Heart right ventricle (tissue), 16 donors: Measurements from ENCODE around the gene TSNAX. TPM values are rescaled to one million over a fixed set of nuclear protein-coding genes. Genes with fewer than 3 reads are reported as not detected.
A peak's percentile ranks its signal among the peaks of the same experiment; 100 is the strongest.

Experiments
- ATAC-seq, 8 donors: fragments of 200-7000 bp; cut with Tn5 transposase; one replicate each; pipeline ENCODE4 v1.9.1; 2020; ENCODE audit warnings: mild to moderate bottlenecking in 8 of 8, moderate library complexity in 8 of 8, moderate number of reproducible peaks in 1 of 8
- DNase-seq, 2 donors: peaks; one replicate each; pipeline ENCODE4 v3.0.0-alpha.2; 2020
- H3K27ac ChIP-seq, 10 donors: fragments of 200-600 bp; sonication (generic) in 2 of 10; one replicate each; pipeline versions ENCODE4 v1.5.0 to v1.8.0; 2020 to 2022; ENCODE audit warnings: mild to moderate bottlenecking in 3 of 10
- H3K27me3 ChIP-seq, 7 donors: fragments of 200-600 bp; one replicate each; pipeline ENCODE4 v1.8.0; 2021 to 2022; ENCODE audit warnings: mild to moderate bottlenecking in 2 of 7
- H3K36me3 ChIP-seq, 9 donors: fragments of 200-600 bp; sonication (generic) in 1 of 9; one replicate each; pipeline versions ENCODE4 v1.5.0 to v1.8.0; 2020 to 2022; ENCODE audit warnings: mild to moderate bottlenecking in 2 of 9
- H3K4me1 ChIP-seq, 9 donors: fragments of 200-600 bp; sonication (generic) in 1 of 9; one replicate each; pipeline versions ENCODE4 v1.5.0 to v1.8.0; 2020 to 2022; ENCODE audit warnings: mild to moderate bottlenecking in 4 of 9
- H3K4me3 ChIP-seq, 10 donors: fragments of 200-600 bp; sonication (generic) in 2 of 10; one replicate each; pipeline versions ENCODE4 v1.5.0 to v1.8.0; 2020 to 2022; ENCODE audit warnings: mild to moderate bottlenecking in 7 of 10, moderate library complexity in 2 of 10
- H3K9me3 ChIP-seq, 11 donors: fragments of 200-600 bp in 10 of 11; sonication (generic) in 2 of 11; one replicate each; pipeline versions ENCODE4 v1.5.0 to v1.8.0; 2013 to 2022; ENCODE audit warnings: mild to moderate bottlenecking in 2 of 11, control low read depth in 1 of 11, moderate library complexity in 1 of 11
- WGBS, 2 donors: extraction: QIAGEN DNeasy Blood & Tissue Kit; methylation state at CpG; one replicate each; pipeline ENCODE4 v1.1.7; 2013; ENCODE audit warnings: inconsistent platforms in 1 of 2; 5-methylcytosine and 5-hydroxymethylcytosine counted together
- intact Hi-C, 10 donors: fragments of 100-400 bp; cut with DNase I; formaldehyde crosslinking; loops; one replicate each; pipeline versions ENCODE4 v1.11.1 to v1.14.2; 2022
- polyA plus RNA-seq, 2 donors: library from polyadenylated mRNA; stranded (reverse); fragments of 200-250 nt; gene quantifications; one replicate each; pipeline ENCODE4 v1.2.3, GENCODE V29; 2013
- total RNA-seq, 10 donors: library from RNA; stranded (reverse); fragmentation: NEBNext Ultra II Directional in 3 of 10; extraction: Animal tissue kit (Norgen Biotek cat#: 25700) in 3 of 10; gene quantifications; one replicate each; pipeline versions ENCODE4 v1.2.1 to v1.2.4, GENCODE V29; 2021 to 2023
- TF ChIP-seq, protein P1 (sequence below), 9 donors: fragments of 200-600 bp; sonication (generic) in 2 of 9; IDR thresholded peaks; one replicate each; pipeline versions ENCODE4 v1.5.0 to v1.8.0; 2021 to 2022; ENCODE audit warnings: antibody characterized with exemption in 9 of 9, mild to moderate bottlenecking in 5 of 9, moderate library complexity in 1 of 9
- donor health status: Arrhythmogenic right ventricular cardiomyopathy.
- donor health status: ischemic (EF 13 %, LVEDD 7.1; RV severe dilation, severe dysfunction).
- donor health status: healthy with polysubstance abuse.
- donor health status: DM: no; HTN: yes; CAD: no.
- donor health status: DM: no; HTN: no; CAD: no.
- donor health status: ischemic (EF 25% LVEDD 6.9; RV normal size, moderate dysfunction).
- donor health status: ischemic (EF 25% LVEDD 5.7; RV mildly dilated, moderate dysfunction).
- donor health status: healthy.
- donor health status: DM: yes; HTN: yes; CAD: no.
- donor health status: Ischemic cardiomyopathy.
- donor health status: ischemic (EF 35%, LVEDD 5.7; RV mildly dilated, moderate dysfunction).
- donor health status: nonischemic (EF 11% LVEDD 7.7; RV severe dilation, severe dysfunction).
- donor health status: DM: yes; HTN: yes; CAD: no.
- donor health status: PGD.
- donor health status: ischemic (EF 29% LVEDD 5.4; RV normal size, mild dysfunction).
- donor health status: nonischemic (EF 23%, LVEDD 6.1; RV moderate dilation, normal function).

TSNAX gene
- total and polyA plus RNA-seq, 12 donors, result 11.8 to 37.9 (median 32.0) TPM

DNA sequence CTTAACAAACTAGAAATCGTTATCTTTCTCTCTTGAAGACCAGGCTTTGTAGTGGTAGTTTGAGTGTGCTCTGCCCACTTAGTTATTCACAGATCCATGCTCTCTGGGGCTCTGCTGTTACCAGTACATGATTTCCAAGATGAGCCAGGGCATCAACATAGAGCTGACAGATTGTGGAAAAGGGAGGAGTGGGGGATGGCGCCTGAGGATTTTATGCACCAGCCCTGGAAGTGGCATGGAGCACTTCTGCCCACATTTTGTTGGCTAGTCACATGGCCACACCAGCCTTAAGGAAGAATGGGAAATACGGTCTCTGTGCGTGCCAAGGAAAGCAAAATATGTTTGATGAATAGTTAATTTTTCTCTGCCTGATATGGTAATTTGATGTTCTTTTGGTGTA, 18.2 kb downstream of the TSNAX start:
- no peak for ATAC-seq
- TF ChIP-seq, protein P1, sequence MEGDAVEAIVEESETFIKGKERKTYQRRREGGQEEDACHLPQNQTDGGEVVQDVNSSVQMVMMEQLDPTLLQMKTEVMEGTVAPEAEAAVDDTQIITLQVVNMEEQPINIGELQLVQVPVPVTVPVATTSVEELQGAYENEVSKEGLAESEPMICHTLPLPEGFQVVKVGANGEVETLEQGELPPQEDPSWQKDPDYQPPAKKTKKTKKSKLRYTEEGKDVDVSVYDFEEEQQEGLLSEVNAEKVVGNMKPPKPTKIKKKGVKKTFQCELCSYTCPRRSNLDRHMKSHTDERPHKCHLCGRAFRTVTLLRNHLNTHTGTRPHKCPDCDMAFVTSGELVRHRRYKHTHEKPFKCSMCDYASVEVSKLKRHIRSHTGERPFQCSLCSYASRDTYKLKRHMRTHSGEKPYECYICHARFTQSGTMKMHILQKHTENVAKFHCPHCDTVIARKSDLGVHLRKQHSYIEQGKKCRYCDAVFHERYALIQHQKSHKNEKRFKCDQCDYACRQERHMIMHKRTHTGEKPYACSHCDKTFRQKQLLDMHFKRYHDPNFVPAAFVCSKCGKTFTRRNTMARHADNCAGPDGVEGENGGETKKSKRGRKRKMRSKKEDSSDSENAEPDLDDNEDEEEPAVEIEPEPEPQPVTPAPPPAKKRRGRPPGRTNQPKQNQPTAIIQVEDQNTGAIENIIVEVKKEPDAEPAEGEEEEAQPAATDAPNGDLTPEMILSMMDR (IDR thresholded peaks at IDR 0.05), result no peak

DNA sequence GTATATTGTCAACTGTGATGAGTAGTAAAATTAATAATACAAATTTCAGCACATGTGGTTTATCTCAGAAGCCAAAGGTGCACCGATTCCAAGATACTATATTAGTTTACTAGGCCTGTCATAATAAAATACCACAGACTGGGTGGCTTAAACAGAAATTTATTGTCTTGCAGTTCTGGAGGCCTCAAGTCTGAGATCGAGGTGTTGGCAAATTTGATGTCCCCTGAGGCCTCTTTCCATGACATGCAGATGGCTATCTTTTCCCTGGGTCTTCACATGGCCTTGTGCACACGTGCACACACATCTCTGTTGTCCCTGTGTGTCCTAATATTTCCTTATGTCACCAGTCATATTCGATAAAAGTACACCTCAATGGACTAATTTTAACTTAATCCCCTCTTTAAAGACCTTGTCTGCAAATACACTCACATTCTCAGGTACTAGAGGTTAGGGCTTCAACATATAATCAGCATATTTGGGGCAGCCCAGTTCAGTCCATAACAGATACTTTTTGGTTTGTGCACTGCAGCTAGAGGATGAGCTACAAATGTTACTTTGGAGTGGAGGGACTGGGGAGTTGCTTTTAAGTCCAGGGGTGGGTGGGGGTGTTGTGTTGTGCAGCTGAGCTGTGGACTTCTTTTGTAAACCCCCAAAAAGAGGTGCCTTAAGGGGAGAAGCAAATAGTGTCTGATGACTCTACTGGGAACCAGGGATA, 21.4 kb downstream of the TSNAX start:
- ATAC-seq (no peak), DNase-seq (no peak)
- intact Hi-C loops, result no loop called here
- no peaks in the 10 kb centered on the region for H3K27me3 ChIP-seq
- no peak overlapping the region for H3K27ac ChIP-seq
- no peak overlapping the region for H3K4me3 ChIP-seq
- peaks cover 0 to 65% (median 0%) of the 10 kb centered on the region in 9 donors for H3K36me3 ChIP-seq
- H3K9me3 ChIP-seq, result no peaks in the 10 kb centered on the region
- peaks cover 0 to 70% (median 25%) of the 10 kb centered on the region in 9 donors for H3K4me1 ChIP-seq
- WGBS, 2 donors, result 77 to 80% methylated on average over 4 of the region's 4 CpGs
- TF ChIP-seq, protein P1 (IDR thresholded peaks at IDR 0.05), result no peak

More for the DNA sequence above, 18.2 kb downstream of the TSNAX start:
- 85 to 90% methylated on average over 4 of the region's 4 CpGs for WGBS, 2 donors
- Histone ChIP-seq H3K4me3 (no peak overlapping the region), H3K36me3 (peaks cover 0 to 69% (median 5%) of the 10 kb centered on the region in 9 donors), H3K27ac (peak overlapping the region in 1 of 10 donors; percentile 50), H3K27me3 (no peaks in the 10 kb centered on the region), H3K4me1 (peaks cover 0 to 78% (median 35%) of the 10 kb centered on the region in 9 donors), H3K9me3 (no peaks in the 10 kb centered on the region)
- DNase-seq, result no peak
- intact Hi-C loops, result no loop called here

DNA sequence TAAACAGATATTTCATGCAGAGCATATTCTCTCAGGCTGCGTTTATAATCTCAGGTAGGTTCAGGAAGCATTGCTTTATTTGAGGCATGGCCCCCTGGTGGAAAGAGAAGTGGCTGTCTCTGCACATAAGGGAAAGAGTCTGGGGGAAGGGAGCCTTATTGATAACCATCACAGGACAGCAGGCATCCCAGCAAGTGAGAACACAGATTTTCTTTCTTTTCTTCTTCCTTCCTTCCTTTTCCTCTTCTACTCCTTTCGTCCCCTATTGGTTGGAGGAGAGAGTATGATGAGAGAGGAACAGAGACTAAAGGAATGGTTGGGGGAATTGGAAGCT, 21.9 kb downstream of the TSNAX start:
- DNase-seq (no peak), ATAC-seq (no peak)
- 52 to 53% methylated on average over 2 of the region's 2 CpGs for WGBS, 2 donors
- no peaks in the 10 kb centered on the region for H3K9me3 ChIP-seq
- intact Hi-C loops, result no loop called here
- TF ChIP-seq, protein P1 (IDR thresholded peaks at IDR 0.05), result peak in 8 of 9 donors; percentile 5 to 50 (median 41)
- H3K4me1 ChIP-seq, result peaks cover 0 to 65% (median 20%) of the 10 kb centered on the region in 9 donors
- H3K4me3 ChIP-seq, result no peak overlapping the region
- H3K27me3 ChIP-seq, result no peaks in the 10 kb centered on the region
- H3K27ac ChIP-seq, result no peak overlapping the region
- H3K36me3 ChIP-seq, result peaks cover 0 to 66% (median 0%) of the 10 kb centered on the region in 9 donors

DNA sequence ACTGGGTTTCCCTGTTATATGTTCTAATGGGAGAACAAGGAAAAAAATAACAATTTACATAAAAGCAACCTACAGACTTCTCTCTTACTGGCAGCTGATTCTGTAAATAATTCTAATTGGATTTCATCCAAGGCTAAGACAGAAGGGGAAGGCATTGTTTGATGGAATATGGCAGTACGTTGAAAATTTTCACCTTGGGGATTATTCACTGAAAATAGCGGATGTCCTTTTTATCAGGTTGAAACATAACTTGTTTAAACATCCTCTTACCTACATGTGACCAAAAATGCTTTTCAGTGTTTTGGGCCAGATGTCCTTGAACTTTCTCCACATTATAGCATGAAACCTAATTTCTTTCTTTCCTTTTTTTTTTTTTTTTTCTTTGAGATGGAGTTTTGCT, 24.9 kb downstream of the TSNAX start:
- ATAC-seq (peak in 4 of 8 donors; percentile 38 to 62 (median 42)), DNase-seq (no peak)
- TF ChIP-seq, protein P1 (IDR thresholded peaks at IDR 0.05), result no peak
- 50 to 51% methylated on average over 2 of the region's 2 CpGs for WGBS, 2 donors
- intact Hi-C loops, result no loop called here
- Histone ChIP-seq H3K4me1 (peaks cover 0 to 58% (median 22%) of the 10 kb centered on the region in 9 donors), H3K27me3 (no peaks in the 10 kb centered on the region), H3K36me3 (peaks cover 0 to 55% (median 0%) of the 10 kb centered on the region in 9 donors), H3K9me3 (no peaks in the 10 kb centered on the region), H3K27ac (peak overlapping the region in 3 of 10 donors; percentile 12 to 49 (median 29)), H3K4me3 (no peak overlapping the region)
